HepG2 (cell line): ENCODE results near the gene DLL3. TPM values are rescaled to one million over a fixed set of nuclear protein-coding genes. Genes with fewer than 3 reads are reported as not detected.

Experiments used
- CENPT ChIP-seq: sonication (generic); formaldehyde crosslinking; IDR thresholded peaks from 2 replicates; pipeline ENCODE4 v1.8.0; 2022; ENCODE audit warnings: low read depth, mild to moderate bottlenecking, moderate library complexity, missing genetic modification reagents
- HNF4A ChIP-seq: sonication (generic); formaldehyde crosslinking; IDR thresholded peaks from 2 replicates; pipeline ENCODE4 v1.4.0; 2020; ENCODE audit warnings: missing genetic modification reagents
- ZNF10 ChIP-seq: sonication (generic); formaldehyde crosslinking; IDR thresholded peaks from 2 replicates; pipeline ENCODE4 v1.4.0; 2020; ENCODE audit warnings: mild to moderate bottlenecking, low read depth, missing genetic modification reagents, borderline replicate concordance
- ZNF20 ChIP-seq: sonication (generic); formaldehyde crosslinking; IDR thresholded peaks from 2 replicates; pipeline ENCODE4 v1.4.0; 2020; ENCODE audit warnings: mild to moderate bottlenecking, moderate library complexity, missing genetic modification reagents
- ZNF546 ChIP-seq: sonication (generic); formaldehyde crosslinking; conservative IDR thresholded peaks from 2 replicates; pipeline ENCODE4 v1.8.1; 2023; ENCODE audit warnings: mild to moderate bottlenecking, missing genetic modification reagents
- ZNF644 ChIP-seq: IDR thresholded peaks from 2 replicates; pipeline ENCODE4 v1.6.1; 2016; ENCODE audit warnings: low read depth
- ZNF749 ChIP-seq: sonication (generic); formaldehyde crosslinking; IDR thresholded peaks from 2 replicates; pipeline ENCODE4 v1.8.0; 2022; ENCODE audit warnings: mild to moderate bottlenecking, missing genetic modification reagents, moderate library complexity, borderline replicate concordance
- polyA plus RNA-seq, 8 experiments: library from polyadenylated mRNA; depleted of rRNA in 3 of 8; stranded (reverse) in 7 of 8; unstranded in 1 of 8; fragments of >200 nt; fragmentation: Illumina TruSeq in 4 of 8; extraction: Trizol in 4 of 8; gene quantifications; 2 replicates each; pipeline versions ENCODE4 v1.2.1 to v1.2.3, GENCODE V29; 2011 to 2016; ENCODE audit warnings: low read depth in 4 of 8, missing spikeins in 1 of 8, mixed read lengths in 1 of 8; ENCODE audit not compliant: insufficient read depth in 1 of 8
- total RNA-seq, 5 experiments: library from RNA; depleted of rRNA; stranded (reverse); fragments of >200 nt; fragmentation: Illumina TruSeq; extraction: Trizol; gene quantifications; 2 replicates each; pipeline ENCODE4 v1.2.3, GENCODE V29; 2016; ENCODE audit warnings: low read depth in 1 of 5
- TF ChIP-seq, protein P1 (sequence below): sonication (generic); formaldehyde crosslinking; IDR thresholded peaks from 2 replicates; pipeline ENCODE4 v1.4.0; 2020; ENCODE audit warnings: mild to moderate bottlenecking, low read depth, missing genetic modification reagents
- TF ChIP-seq, protein P2 (sequence below): sonication (generic); formaldehyde crosslinking; IDR thresholded peaks from 2 replicates; pipeline ENCODE4 v1.5.1; 2020; ENCODE audit warnings: missing genetic modification reagents, mild to moderate bottlenecking, borderline replicate concordance
- TF ChIP-seq, protein P3 (sequence below): fragments of 450-650 bp; IDR thresholded peaks from 2 replicates; pipeline ENCODE4 v1.6.1; 2016
- TF ChIP-seq, protein P4 (sequence below): sonication (generic); formaldehyde crosslinking; IDR thresholded peaks from 2 replicates; pipeline ENCODE4 v1.4.0; 2020; ENCODE audit warnings: mild to moderate bottlenecking, low read depth, missing genetic modification reagents

Gene DLL3
- total and polyA plus RNA-seq, 2 of the 13 experiments (the other 11 are each of a cell fraction or from before 2014, with no cell fraction given) = 0.35 to 0.55 TPM

DNA sequence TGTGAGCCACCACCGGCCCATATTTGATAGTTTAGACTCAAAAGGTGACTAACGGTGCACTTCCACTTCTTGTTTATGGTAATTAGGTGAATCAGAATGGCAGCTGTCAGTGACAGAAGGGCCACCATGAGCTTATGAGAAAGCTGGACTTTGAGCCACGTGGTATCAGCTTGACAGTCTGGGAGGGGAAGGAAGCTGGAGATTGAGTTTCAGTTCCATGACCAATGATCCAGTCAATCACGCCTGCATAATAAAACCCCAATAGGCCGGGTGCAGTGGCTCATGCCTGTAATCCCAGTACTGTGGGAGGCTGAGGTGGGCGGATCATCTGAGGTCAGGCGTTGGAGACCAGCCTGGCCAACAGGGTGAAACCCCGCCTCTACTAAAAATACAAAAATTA, 25.7 kb downstream of the DLL3 start (continued):
- TF ChIP-seq, protein P1, sequence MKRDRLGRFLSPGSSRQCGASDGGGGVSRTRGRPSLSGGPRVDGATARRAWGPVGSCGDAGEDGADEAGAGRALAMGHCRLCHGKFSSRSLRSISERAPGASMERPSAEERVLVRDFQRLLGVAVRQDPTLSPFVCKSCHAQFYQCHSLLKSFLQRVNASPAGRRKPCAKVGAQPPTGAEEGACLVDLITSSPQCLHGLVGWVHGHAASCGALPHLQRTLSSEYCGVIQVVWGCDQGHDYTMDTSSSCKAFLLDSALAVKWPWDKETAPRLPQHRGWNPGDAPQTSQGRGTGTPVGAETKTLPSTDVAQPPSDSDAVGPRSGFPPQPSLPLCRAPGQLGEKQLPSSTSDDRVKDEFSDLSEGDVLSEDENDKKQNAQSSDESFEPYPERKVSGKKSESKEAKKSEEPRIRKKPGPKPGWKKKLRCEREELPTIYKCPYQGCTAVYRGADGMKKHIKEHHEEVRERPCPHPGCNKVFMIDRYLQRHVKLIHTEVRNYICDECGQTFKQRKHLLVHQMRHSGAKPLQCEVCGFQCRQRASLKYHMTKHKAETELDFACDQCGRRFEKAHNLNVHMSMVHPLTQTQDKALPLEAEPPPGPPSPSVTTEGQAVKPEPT = no peak
- TF ChIP-seq ZNF20 (CRISPR knock-in tag) = no peak
- TF ChIP-seq ZNF644 = 0 out of 2 replicates have a peak, but pooled peaks have one; percentile 29
- TF ChIP-seq, protein P2, sequence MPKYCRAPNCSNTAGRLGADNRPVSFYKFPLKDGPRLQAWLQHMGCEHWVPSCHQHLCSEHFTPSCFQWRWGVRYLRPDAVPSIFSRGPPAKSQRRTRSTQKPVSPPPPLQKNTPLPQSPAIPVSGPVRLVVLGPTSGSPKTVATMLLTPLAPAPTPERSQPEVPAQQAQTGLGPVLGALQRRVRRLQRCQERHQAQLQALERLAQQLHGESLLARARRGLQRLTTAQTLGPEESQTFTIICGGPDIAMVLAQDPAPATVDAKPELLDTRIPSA (CRISPR knock-in tag) = no peak
- no peak for TF ChIP-seq ZNF10 (CRISPR knock-in tag)
- TF ChIP-seq, protein P3, sequence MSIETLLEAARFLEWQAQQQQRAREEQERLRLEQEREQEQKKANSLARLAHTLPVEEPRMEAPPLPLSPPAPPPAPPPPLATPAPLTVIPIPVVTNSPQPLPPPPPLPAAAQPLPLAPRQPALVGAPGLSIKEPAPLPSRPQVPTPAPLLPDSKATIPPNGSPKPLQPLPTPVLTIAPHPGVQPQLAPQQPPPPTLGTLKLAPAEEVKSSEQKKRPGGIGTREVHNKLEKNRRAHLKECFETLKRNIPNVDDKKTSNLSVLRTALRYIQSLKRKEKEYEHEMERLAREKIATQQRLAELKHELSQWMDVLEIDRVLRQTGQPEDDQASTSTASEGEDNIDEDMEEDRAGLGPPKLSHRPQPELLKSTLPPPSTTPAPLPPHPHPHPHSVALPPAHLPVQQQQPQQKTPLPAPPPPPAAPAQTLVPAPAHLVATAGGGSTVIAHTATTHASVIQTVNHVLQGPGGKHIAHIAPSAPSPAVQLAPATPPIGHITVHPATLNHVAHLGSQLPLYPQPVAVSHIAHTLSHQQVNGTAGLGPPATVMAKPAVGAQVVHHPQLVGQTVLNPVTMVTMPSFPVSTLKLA = peak; percentile 38; the same call in 1 of the 2 replicates
- no peak for TF ChIP-seq ZNF749 (CRISPR knock-in tag)
- TF ChIP-seq, protein P4, sequence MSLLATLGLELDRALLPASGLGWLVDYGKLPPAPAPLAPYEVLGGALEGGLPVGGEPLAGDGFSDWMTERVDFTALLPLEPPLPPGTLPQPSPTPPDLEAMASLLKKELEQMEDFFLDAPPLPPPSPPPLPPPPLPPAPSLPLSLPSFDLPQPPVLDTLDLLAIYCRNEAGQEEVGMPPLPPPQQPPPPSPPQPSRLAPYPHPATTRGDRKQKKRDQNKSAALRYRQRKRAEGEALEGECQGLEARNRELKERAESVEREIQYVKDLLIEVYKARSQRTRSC (CRISPR knock-in tag) = no peak
- no peak for TF ChIP-seq CENPT (CRISPR knock-in tag)
- TF ChIP-seq ZNF546 (CRISPR knock-in tag) = no peak
- TF ChIP-seq HNF4A (CRISPR knock-in tag) = peak; percentile 51
